NCI-H82 treated with DMSO at 0.1 percent for 48 hours (cell line): Measurements from ENCODE around the gene PLA2R1.

ENCODE experiments used
- DNase-seq: peaks from one replicate; lab custom pipeline; 2025; ENCODE audit not compliant: unreplicated experiment; lab: John Stamatoyannopoulos, UW

Gene PLA2R1

GRCh38 chr2:159938395-159938794 is 124.0 kb downstream of the PLA2R1 start:
- DNase-seq = no peak

DNA sequence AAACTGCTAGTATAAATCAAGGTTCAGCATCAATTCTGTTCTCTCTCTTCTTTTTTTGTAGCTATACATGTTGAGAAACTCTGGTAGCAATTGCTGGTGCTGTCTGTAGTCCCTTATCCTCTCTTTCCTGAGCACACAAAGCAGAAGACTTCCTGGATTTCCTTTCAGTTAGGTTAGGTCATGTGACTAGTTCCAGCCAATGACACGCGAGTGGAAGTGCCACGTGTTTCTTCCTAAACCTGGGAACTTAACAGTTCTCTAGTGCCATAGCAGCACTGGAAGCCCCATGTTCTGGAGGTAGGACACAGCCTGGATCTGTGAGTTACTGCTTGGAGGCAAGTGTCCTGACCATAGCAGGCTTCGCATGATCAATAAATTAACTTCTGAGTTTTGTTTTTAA is 125.9 kb downstream of the PLA2R1 start:
- no peak for DNase-seq

DNA sequence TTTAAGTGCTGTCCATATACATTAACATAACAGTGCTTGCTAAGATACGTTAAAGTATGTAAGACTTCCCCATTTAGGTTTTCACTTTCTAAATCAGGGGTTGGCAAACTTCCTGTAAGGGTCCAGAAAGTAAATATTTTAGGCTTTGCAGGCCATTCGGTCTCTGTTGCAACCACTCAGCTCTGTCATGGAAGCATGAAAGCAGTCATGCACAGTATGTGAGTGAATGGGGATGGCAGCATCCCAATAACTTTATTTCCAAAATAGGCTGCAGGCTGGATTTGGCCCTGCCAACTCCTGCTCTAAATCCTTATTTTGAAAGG is 128.7 kb downstream of the PLA2R1 start:
- DNase-seq = no peak

DNA sequence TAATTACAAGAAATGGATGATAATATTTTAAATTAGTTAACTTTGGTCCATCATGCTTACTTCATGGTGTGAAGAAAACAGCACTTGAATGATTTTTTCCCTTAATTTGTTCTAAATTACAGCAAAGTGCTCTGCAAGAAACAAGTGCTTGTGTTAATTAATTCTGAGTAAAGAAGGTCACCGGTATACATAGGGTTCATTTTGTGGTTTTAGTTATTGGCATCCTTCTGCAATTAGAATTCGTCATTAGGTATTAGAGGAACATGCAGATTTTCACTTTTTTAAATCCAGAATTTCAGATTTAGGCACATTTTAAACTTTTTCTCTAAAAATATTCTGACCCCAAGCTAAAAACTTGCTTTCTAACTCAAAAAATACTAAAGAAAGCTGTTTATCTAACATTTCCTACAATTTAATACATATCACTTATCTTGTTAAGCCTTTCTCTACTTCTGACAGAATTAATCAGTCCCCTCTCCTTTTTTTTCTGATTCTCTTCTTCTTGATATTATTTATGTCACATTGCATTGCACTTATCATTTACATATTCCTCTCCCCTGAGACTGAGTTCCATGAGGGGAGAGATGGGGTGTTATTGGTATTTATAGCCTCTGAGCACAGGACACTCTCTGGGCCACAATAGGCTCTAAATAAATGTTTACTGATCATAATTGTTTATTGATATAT is 129.2 kb downstream of the PLA2R1 start:
- DNase-seq = no peak

DNA sequence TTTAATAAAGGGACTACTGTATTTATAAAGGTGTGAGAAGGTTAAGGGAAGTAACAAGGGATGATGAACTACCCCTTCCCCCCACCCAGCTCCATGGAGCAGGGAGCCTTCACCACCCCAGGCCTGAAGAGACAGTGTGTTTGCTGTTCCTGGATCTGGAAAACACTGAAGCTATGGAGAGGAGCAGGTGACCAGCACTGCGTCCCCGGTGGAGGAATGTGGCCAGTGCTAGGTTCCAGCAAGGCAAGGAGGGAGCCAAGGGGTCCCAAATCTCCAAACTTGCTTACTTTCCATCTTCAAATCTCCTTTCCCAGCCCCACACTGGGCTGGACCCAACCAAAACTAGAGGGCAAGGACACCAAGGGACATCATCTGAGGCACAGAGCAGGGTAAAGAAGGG is 135.7 kb downstream of the PLA2R1 start:
- no peak for DNase-seq

DNA sequence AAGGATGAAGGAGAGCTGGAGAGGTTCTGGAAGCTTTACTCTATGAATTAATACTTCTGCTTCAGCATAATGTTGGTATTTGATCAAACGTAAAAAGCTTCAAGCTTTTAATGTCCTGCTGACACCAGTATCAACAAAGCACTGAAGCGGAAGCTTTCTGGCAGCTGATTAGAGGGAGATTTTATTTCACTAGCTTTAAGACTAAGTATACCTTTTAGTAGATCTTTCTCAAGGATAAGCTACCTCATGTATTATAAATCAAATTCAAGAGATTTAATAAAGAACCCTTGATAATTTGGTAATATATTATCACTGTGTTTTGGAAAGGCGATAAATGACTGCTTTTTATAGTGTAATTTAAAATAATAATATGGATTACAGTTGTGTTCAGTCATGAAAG is 136.4 kb downstream of the PLA2R1 start:
- no peak for DNase-seq

DNA sequence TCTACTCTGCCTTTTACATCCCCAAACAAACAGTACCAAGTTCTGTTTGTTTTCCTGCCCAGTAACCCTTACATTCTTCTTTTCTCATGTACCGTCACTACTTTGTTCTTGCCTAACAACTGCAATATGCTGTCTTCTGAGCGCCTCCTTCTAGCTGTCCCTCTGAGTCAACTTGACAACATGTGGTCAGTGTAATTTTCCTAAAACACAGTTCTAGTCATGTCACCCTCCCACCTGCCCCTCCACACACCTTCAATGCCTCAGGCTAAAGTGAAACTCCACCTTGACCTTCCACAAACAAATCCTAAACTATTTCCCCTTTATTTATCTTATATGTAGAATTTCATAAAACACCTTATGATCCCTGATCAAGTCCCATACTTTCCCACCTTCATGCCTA is 139.9 kb downstream of the PLA2R1 start:
- no peak for DNase-seq

DNA sequence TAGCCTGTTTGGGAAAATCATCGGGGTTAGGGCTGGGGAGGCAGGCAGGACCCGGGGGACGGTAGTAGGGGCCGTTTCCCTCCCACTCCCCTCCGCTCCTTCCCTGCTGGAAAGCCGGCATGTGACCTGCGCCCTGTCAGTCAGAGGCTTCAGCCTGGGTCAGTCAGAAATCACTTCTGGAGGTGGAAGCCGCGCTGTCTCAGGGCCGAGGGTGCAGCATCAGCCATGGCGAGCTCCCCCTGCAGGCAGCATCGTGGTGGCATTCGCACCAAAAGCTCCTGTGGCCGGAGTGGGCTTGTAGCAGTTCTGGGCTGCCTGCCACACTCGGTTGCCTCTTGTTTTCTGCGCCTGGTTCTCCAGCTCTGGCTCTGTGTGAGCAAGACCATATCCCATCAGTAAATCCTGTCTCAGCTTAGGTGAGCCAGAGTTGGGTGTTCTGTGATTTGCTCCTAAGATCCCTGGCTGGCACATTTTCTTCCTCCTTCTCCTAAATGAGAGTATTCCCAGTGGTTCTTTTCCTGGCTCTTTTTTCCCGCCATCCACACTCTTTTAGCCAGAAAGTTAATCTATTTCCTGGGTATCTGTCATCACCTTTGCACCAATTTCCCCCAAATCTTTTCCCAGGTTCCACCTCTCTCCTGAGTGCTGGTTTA is 140.5 kb downstream of the PLA2R1 start:
- peak; percentile 36 for DNase-seq

GRCh38 chr2:159916511-159916910 is 145.9 kb downstream of the PLA2R1 start:
- DNase-seq = no peak

GRCh38 chr2:159913900-159914299 is 148.5 kb downstream of the PLA2R1 start:
- DNase-seq = no peak

GRCh38 chr2:159912580-159912979 is 149.8 kb downstream of the PLA2R1 start:
- DNase-seq = no peak

DNA sequence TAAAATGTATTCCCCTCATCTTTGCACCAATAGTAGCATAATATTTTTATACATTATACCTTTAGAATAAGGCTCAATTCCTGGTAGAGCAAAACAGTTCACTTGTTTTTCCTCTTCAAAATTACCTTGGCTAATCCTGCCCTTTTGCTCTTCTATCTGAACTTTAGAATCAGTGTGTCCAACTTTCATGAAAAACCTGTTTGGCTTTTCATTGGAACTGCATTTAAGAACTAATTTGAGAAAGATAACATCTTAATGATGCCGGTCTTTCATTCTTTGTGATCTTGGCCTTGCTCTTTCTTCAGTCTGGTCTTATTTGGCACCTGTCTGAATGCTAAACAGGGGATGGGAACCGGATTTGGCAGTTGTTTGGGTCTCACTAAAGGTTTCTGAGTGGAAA is 151.5 kb downstream of the PLA2R1 start:
- DNase-seq = no peak

DNA sequence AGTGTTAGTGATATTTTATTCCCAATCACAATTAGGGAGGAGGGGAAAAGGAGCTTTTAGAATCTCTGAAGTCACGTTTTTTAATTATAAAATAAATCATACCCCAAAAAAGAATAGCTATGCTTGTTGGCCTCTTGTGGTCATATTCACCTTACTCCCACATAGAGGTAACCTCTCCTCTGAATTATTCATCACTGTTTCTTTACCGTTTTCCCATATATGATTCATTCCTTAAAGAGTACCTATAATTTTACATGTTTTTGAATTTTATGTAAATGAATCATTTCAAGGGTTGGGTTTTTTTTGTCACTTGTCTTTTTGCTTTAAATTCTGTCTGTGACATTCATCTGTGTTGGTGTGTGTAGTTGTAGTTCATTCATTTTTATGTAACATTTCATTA is 153.8 kb downstream of the PLA2R1 start:
- no peak for DNase-seq

DNA sequence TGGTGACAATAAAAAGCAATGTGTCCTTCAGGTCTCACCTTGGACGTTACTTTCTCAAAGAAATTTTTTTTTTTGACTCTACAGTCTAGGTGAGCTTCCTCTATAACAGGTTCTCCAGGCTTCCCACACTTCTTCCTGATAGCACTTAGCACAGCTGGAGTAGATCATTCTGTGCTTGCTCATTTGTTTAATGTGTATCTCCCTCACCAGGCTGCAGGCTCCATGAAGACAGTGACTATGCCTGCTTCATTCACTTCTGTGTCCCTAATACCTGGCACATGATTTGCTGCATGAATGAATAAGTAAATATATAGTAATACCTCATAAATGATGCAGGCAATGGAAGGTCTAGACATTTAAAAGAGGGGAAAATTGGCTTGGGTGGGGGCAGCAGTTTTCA is 154.5 kb downstream of the PLA2R1 start:
- no peak for DNase-seq

DNA sequence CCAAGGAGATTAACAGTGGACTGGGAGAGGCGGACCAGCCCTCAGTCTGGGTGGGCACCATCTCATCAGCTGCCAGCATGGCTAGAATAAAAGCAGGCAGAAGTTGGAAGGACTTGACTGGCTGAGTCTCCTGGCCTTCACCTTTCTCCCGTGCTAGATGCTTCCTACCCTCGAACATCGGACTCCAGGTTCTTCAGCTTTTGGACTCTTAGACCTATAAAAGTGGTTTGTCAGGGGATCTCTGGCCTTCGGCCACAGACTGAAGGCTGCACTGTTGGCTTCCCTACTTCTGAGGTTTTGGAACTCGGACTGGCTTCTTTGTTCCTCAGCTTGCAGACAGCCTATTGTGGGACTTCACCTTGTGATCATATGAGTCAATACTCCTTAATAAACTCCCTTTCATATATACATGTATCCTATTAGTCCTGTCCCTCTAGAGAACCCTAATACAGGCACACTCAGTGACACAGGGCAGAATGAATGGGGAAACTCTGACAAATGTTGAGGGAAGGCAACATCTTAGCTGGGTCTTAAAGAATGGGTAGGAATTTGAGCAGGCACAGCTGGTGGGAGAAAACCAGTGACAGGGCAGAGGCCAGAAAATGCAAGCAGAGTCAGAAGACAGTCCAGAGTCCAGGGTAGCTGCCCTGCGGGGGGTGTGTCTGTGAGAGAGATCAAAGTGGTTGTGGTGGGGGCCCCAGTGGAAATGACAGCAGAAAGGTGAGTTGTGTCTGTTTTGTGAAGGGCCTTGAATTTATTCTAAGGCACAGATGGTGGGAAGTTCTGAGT is 156.3 kb downstream of the PLA2R1 start:
- DNase-seq = no peak

- DNase-seq = no peak
Measured at GRCh38 chr2:159904959-159905305, 157.5 kb downstream of the PLA2R1 start.

DNA sequence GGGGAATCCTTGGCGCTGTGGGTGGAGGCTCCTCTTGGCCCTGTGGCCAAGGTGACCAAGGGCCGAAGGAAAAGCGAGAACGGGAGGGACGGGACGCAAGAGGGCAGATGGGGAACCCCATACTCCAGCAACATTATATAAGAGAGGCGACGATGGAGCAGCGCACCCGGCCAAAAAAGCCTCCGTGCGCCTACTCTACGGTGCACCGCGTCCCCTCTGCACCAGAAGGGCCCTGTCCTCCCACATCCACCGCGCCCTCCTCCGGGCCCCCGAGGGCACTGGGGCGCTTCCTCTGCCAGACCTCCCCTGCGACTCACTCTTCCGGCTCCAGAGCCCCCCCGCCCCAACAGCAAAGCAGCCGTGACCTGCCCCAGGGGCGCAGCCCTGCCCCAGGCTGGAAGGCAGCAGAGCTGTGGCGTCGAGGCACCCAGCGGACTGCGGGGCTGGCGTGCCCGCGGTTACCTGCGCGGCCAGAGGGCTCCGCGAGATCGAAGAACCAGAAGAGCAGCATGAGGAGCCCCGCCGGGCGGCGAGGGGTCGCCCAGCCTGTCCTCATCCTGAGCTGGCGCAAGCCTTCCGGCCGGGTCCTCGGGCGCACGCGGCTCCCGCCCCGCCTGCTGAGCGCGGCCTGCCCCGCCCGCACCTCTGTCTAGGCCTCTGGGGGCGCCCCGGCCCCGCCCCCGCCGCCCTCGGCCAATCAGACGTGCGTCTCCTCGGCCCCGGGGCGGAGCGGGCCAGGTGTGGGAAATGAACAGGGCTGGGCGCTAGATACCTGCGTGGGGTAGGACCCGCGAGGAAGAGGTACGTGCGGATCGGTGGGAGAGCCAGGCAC is 158.1 kb downstream of the PLA2R1 start, which contains the start of gene LY75:
Gene LY75, minus strand, starts transcription at position 630 of the 832 bp plus-strand sequence.
- DNase-seq = no peak

- no peak for DNase-seq
Measured at GRCh38 chr2:159903443-159904126, 158.8 kb downstream of the PLA2R1 start.

- no peak for DNase-seq
Measured at GRCh38 chr2:159902722-159903121, 159.7 kb downstream of the PLA2R1 start.

DNA sequence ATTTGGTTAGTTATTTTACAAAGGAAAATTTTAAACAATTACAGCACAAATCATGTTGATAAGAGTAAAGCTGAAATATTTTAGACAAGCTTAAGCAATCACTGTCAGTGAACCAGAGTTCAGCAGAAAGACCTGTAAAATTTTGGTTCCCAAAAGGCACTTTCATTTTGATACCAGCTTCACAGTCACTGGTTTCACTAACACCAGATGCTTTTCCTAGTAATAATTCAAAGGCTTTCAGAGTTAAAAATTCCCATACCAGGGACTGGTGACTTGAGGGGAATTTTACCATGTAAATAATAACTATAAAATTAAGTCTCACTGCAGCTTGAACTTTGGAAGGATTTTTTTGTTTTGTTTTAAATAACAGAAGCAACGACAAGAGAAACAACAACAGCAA is 162.1 kb downstream of the PLA2R1 start:
- no peak for DNase-seq

- no peak for DNase-seq
Measured at GRCh38 chr2:159898441-159898840, 164.0 kb downstream of the PLA2R1 start.
